ENCODE measurements around the gene PRR33.

PRR33 gene

GRCh38 chr11:1906181-1906580 is 14.5 kb upstream of the PRR33 start:
- DNase-seq (ENCODE audit: low read depth): no peak
- no peak overlapping the region for H3K4me3 ChIP-seq (ENCODE audit: control insufficient read depth, low read depth, low read length)
- no peak for TF ChIP-seq CTCF (conservative IDR thresholded peaks at IDR 0.05; ENCODE audit: control insufficient read depth, insufficient read depth, low read depth, low read length)

- no peak for TF ChIP-seq CTCF (conservative IDR thresholded peaks at IDR 0.05; ENCODE audit: control insufficient read depth, insufficient read depth, low read depth, low read length)
- DNase-seq (ENCODE audit: low read depth): no peak
- no peak overlapping the region for H3K4me3 ChIP-seq (ENCODE audit: control insufficient read depth, low read depth, low read length)
These were observed 8.0 kb upstream of the PRR33 start for GRCh38 chr11:1899686-1900085.

GRCh38 chr11:1899090-1899489 is 7.4 kb upstream of the PRR33 start:
- no peak for DNase-seq (ENCODE audit: low read depth)
- no peak for TF ChIP-seq CTCF (conservative IDR thresholded peaks at IDR 0.05; ENCODE audit: control insufficient read depth, insufficient read depth, low read depth, low read length)
- no peak overlapping the region for H3K4me3 ChIP-seq (ENCODE audit: control insufficient read depth, low read depth, low read length)

GRCh38 chr11:1896923-1897322 is 5.2 kb upstream of the PRR33 start:
- no peak for DNase-seq (ENCODE audit: low read depth)
- H3K4me3 ChIP-seq (ENCODE audit: control insufficient read depth, low read depth, low read length): no peak overlapping the region
- no peak for TF ChIP-seq CTCF (conservative IDR thresholded peaks at IDR 0.05; ENCODE audit: control insufficient read depth, insufficient read depth, low read depth, low read length)

GRCh38 chr11:1896468-1896867 is 4.8 kb upstream of the PRR33 start:
- TF ChIP-seq CTCF (conservative IDR thresholded peaks at IDR 0.05; ENCODE audit: control insufficient read depth, insufficient read depth, low read depth, low read length): no peak
- H3K4me3 ChIP-seq (ENCODE audit: control insufficient read depth, low read depth, low read length): no peak overlapping the region
- DNase-seq (ENCODE audit: low read depth): no peak

GRCh38 chr11:1894759-1895158 is 3.1 kb upstream of the PRR33 start:
- no peak for TF ChIP-seq CTCF (conservative IDR thresholded peaks at IDR 0.05; ENCODE audit: control insufficient read depth, insufficient read depth, low read depth, low read length)
- H3K4me3 ChIP-seq (ENCODE audit: control insufficient read depth, low read depth, low read length): no peak overlapping the region
- DNase-seq (ENCODE audit: low read depth): no peak

All from fibroblast of mammary gland (primary cell).